Trophoblast cell (in vitro differentiated cells and primary cell): ENCODE results near the gene ZNF277.

ENCODE experiments used
- DNase-seq, 2 donors: peaks; one replicate each; pipeline ENCODE4 v3.0.0-alpha.2; 2016
- H2AFZ ChIP-seq: 2 replicates; pipeline ENCODE4 v1.6.1; 2013; ENCODE audit warnings: low read length, moderate library complexity, mild to moderate bottlenecking; ENCODE audit not compliant: insufficient read depth, poor library complexity
- H2AK5ac ChIP-seq: 2 replicates; pipeline ENCODE4 v1.6.1; 2013; ENCODE audit warnings: mild to moderate bottlenecking, low read length
- H2BK120ac ChIP-seq: 2 replicates; pipeline ENCODE4 v1.6.1; 2013; ENCODE audit warnings: low read length, mild to moderate bottlenecking, moderate library complexity; ENCODE audit not compliant: insufficient read depth, poor library complexity
- H2BK12ac ChIP-seq: 2 replicates; pipeline ENCODE4 v1.6.1; 2013; ENCODE audit warnings: mild to moderate bottlenecking, low read length, moderate library complexity
- H2BK5ac ChIP-seq: 2 replicates; pipeline ENCODE4 v1.6.1; 2013; ENCODE audit warnings: low read length, low read depth, moderate library complexity, mild to moderate bottlenecking; ENCODE audit not compliant: poor library complexity
- H3K14ac ChIP-seq: 2 replicates; pipeline ENCODE4 v1.6.1; 2013; ENCODE audit warnings: mild to moderate bottlenecking, low read length
- H3K18ac ChIP-seq: 2 replicates; pipeline ENCODE4 v1.6.1; 2013; ENCODE audit warnings: mild to moderate bottlenecking, low read length
- H3K23ac ChIP-seq: 2 replicates; pipeline ENCODE4 v1.6.1; 2013; ENCODE audit warnings: low read length
- H3K27ac ChIP-seq: 2 replicates; pipeline ENCODE4 v1.5.1; 2013; ENCODE audit warnings: low read depth, mild to moderate bottlenecking, inconsistent platforms, low read length, moderate library complexity
- H3K27me3 ChIP-seq: 2 replicates; pipeline ENCODE4 v1.6.1; 2013; ENCODE audit warnings: inconsistent platforms, mild to moderate bottlenecking, low read length, moderate library complexity; ENCODE audit not compliant: insufficient read depth
- H3K36me3 ChIP-seq, 2 experiments: 1 replicate in 1 of 2; 2 replicates in 1 of 2; pipeline ENCODE4 v1.6.1; 2013; ENCODE audit warnings: low read length in 2 of 2, mild to moderate bottlenecking in 2 of 2, moderate library complexity in 1 of 2; ENCODE audit not compliant: insufficient read depth in 2 of 2, control insufficient read depth in 1 of 2
- H3K4ac ChIP-seq: 2 replicates; pipeline ENCODE4 v1.6.1; 2013; ENCODE audit warnings: low read depth, mild to moderate bottlenecking, low read length, moderate library complexity
- H3K4me1 ChIP-seq, 2 experiments: 1 replicate in 1 of 2; 2 replicates in 1 of 2; pipeline ENCODE4 v1.6.1; 2013; ENCODE audit warnings: low read length in 2 of 2, mild to moderate bottlenecking in 2 of 2, moderate library complexity in 1 of 2; ENCODE audit not compliant: insufficient read depth in 2 of 2, control insufficient read depth in 1 of 2
- H3K4me2 ChIP-seq: 2 replicates; pipeline ENCODE4 v1.6.1; 2013; ENCODE audit warnings: inconsistent platforms, mild to moderate bottlenecking, low read length, moderate library complexity
- H3K4me3 ChIP-seq: 2 replicates; pipeline ENCODE4 v1.5.1; 2013; ENCODE audit warnings: mild to moderate bottlenecking, low read depth, low read length, inconsistent platforms
- H3K79me1 ChIP-seq: one replicate; pipeline ENCODE4 v1.6.1; 2013; ENCODE audit warnings: low read length
- H3K79me2 ChIP-seq: 2 replicates; pipeline ENCODE4 v1.6.1; 2013; ENCODE audit warnings: low read length, mild to moderate bottlenecking; ENCODE audit not compliant: control insufficient read depth, insufficient read depth, poor library complexity
- H3K9ac ChIP-seq: 2 replicates; pipeline ENCODE4 v1.6.1; 2013; ENCODE audit warnings: mild to moderate bottlenecking, low read length
- H3K9me3 ChIP-seq: 2 replicates; pipeline ENCODE4 v1.6.1; 2013; ENCODE audit warnings: low read depth, mild to moderate bottlenecking, control low read depth, inconsistent platforms, low read length; ENCODE audit not compliant: insufficient read depth
- H4K12ac ChIP-seq: 2 replicates; pipeline ENCODE4 v1.6.1; 2013; ENCODE audit warnings: low read depth, mild to moderate bottlenecking, low read length, moderate library complexity
- H4K8ac ChIP-seq: 2 replicates; pipeline ENCODE4 v1.6.1; 2013; ENCODE audit warnings: low read depth, mild to moderate bottlenecking, low read length, moderate library complexity
- H4K91ac ChIP-seq: one replicate; pipeline ENCODE4 v1.6.1; 2013; ENCODE audit warnings: low read depth, mild to moderate bottlenecking, low read length, moderate library complexity
- WGBS: extraction: QIAGEN DNeasy Blood & Tissue Kit; methylation state at CpG from one replicate; pipeline ENCODE4 v1.1.7; 2013; ENCODE audit warnings: missing lambda C conversion rate; ENCODE audit not compliant: insufficient read length, insufficient coverage; ENCODE audit errors: extremely low coverage; 5-methylcytosine and 5-hydroxymethylcytosine counted together

The ZNF277 gene

DNA sequence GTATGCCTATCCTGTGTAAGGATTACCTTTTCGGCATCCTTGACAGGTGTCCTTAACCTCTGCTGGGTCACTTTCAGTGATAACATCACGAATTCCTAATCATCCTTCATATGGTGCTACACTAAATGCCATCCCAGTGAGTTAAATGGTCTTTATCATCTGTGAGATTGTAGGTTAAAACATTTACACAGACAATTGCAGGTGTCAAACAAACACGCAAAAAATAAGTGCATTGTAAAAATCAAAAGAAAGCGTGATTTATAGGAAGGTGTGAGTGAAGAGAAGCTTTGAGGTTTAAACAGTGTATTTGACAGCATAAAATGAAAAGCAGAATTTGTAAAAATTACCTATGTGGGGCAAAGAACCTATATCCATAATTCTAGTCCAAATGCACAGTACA is 132.3 kb downstream of the ZNF277 start:
- Histone ChIP-seq H3K4me2 (no peak overlapping the region), H3K4me1 (peaks cover 0 to 5% of the 10 kb centered on the region in 2 experiments), H3K27ac (no peak overlapping the region), H2BK12ac (no peak overlapping the region), H4K12ac (no peak overlapping the region), H3K4me3 (no peak overlapping the region), H3K79me2 (no peaks in the 10 kb centered on the region), H3K36me3 (peaks cover 2 to 4% of the 10 kb centered on the region in 2 experiments), H2BK120ac (no peak overlapping the region), H2BK5ac (no peak overlapping the region), H3K27me3 (no peaks in the 10 kb centered on the region), H3K9ac (no peak overlapping the region), H3K9me3 (no peaks in the 10 kb centered on the region), H4K91ac (no peak overlapping the region), H2AK5ac (no peak overlapping the region), H3K79me1 (no peaks in the 10 kb centered on the region), H3K18ac (no peak overlapping the region), H3K14ac (no peak overlapping the region), H4K8ac (no peak overlapping the region), H3K4ac (no peak overlapping the region), H3K23ac (no peak overlapping the region), H2AFZ (no peak overlapping the region)
- DNase-seq: no peak
- WGBS: 100% methylated on average over 1 of the region's 4 CpGs

GRCh38 chr7:112341464-112341863 is 135.0 kb downstream of the ZNF277 start:
- no peak overlapping the region for H2AK5ac ChIP-seq
- H3K27me3 ChIP-seq: no peaks in the 10 kb centered on the region
- no peak overlapping the region for H3K4me2 ChIP-seq
- no peaks in the 10 kb centered on the region for H3K9me3 ChIP-seq
- H3K23ac ChIP-seq: no peak overlapping the region
- no peak for DNase-seq
- no peak overlapping the region for H3K27ac ChIP-seq
- H2AFZ ChIP-seq: no peak overlapping the region
- H3K4me3 ChIP-seq: no peak overlapping the region
- H3K79me1 ChIP-seq: no peaks in the 10 kb centered on the region
- no peak overlapping the region for H3K18ac ChIP-seq
- no peak overlapping the region for H3K9ac ChIP-seq
- H3K36me3 ChIP-seq: peaks cover 2 to 4% of the 10 kb centered on the region in 2 experiments
- no peak overlapping the region for H3K14ac ChIP-seq
- no peak overlapping the region for H4K8ac ChIP-seq
- H2BK120ac ChIP-seq: no peak overlapping the region
- H3K4me1 ChIP-seq: peaks cover 0 to 5% of the 10 kb centered on the region in 2 experiments
- H2BK12ac ChIP-seq: no peak overlapping the region
- no CpG with 5 or more reads among the region's 2 CpGs for whole genome bisulfite sequencing
- H4K12ac ChIP-seq: no peak overlapping the region
- H3K4ac ChIP-seq: no peak overlapping the region
- H4K91ac ChIP-seq: no peak overlapping the region
- no peak overlapping the region for H2BK5ac ChIP-seq
- no peaks in the 10 kb centered on the region for H3K79me2 ChIP-seq

- Histone ChIP-seq H4K12ac (no peak overlapping the region), H3K79me1 (no peaks in the 10 kb centered on the region), H2BK5ac (no peak overlapping the region), H4K91ac (no peak overlapping the region), H2AK5ac (no peak overlapping the region), H3K18ac (no peak overlapping the region), H3K4me3 (no peak overlapping the region), H3K27me3 (no peaks in the 10 kb centered on the region), H3K4me2 (no peak overlapping the region), H2AFZ (no peak overlapping the region), H3K27ac (no peak overlapping the region), H3K79me2 (no peaks in the 10 kb centered on the region), H3K4me1 (no peaks in the 10 kb centered on the region), H3K9me3 (no peaks in the 10 kb centered on the region), H3K4ac (no peak overlapping the region), H4K8ac (no peak overlapping the region), H2BK120ac (no peak overlapping the region), H3K23ac (no peak overlapping the region), H3K14ac (no peak overlapping the region), H2BK12ac (no peak overlapping the region), H3K9ac (no peak overlapping the region), H3K36me3 (peaks cover 2 to 3% of the 10 kb centered on the region in 2 experiments)
- DNase-seq: no peak
- WGBS: no CpG with 5 or more reads among the region's 4 CpGs
Measured at GRCh38 chr7:112346381-112347060, 140.0 kb downstream of the ZNF277 start.

- no peak overlapping the region for H3K4ac ChIP-seq
- no peak overlapping the region for H2BK5ac ChIP-seq
- H3K23ac ChIP-seq: no peak overlapping the region
- no peak for DNase-seq
- no peaks in the 10 kb centered on the region for H3K27me3 ChIP-seq
- H3K9ac ChIP-seq: no peak overlapping the region
- no peak overlapping the region for H3K18ac ChIP-seq
- H3K36me3 ChIP-seq: peaks cover under 1 to 2% of the 10 kb centered on the region in 2 experiments
- no peak overlapping the region for H3K4me2 ChIP-seq
- H3K79me1 ChIP-seq: no peaks in the 10 kb centered on the region
- H3K4me1 ChIP-seq: no peaks in the 10 kb centered on the region
- H2BK12ac ChIP-seq: no peak overlapping the region
- H4K91ac ChIP-seq: no peak overlapping the region
- H3K9me3 ChIP-seq: no peaks in the 10 kb centered on the region
- H2AFZ ChIP-seq: no peak overlapping the region
- H3K79me2 ChIP-seq: no peaks in the 10 kb centered on the region
- H3K14ac ChIP-seq: no peak overlapping the region
- no peak overlapping the region for H2AK5ac ChIP-seq
- no peak overlapping the region for H2BK120ac ChIP-seq
- no peak overlapping the region for H4K8ac ChIP-seq
- H4K12ac ChIP-seq: no peak overlapping the region
- H3K4me3 ChIP-seq: no peak overlapping the region
- H3K27ac ChIP-seq: no peak overlapping the region
Measured at GRCh38 chr7:112347088-112347487, 140.6 kb downstream of the ZNF277 start.
